Breast epithelium (tissue), 3 donors: Measurements from ENCODE around the gene RIPK3.

Experiments
- POLR2A ChIP-seq: fragments of 450-650 bp; IDR thresholded peaks from one replicate; pipeline ENCODE4 v1.6.1; 2016; ENCODE audit warnings: antibody characterized with exemption, mild to moderate bottlenecking, moderate library complexity
- POLR2AphosphoS5 ChIP-seq, 3 donors: sonication (generic); formaldehyde crosslinking; IDR thresholded peaks; one replicate each; pipeline ENCODE4 v1.6.1; 2017; ENCODE audit warnings: antibody characterized with exemption in 3 of 3
- TF ChIP-seq, protein P1 (sequence below), 3 donors: fragments of 450-650 bp; IDR thresholded peaks; one replicate each; pipeline ENCODE4 v1.5.1; 2016 to 2017; ENCODE audit warnings: antibody characterized with exemption in 3 of 3, mild to moderate bottlenecking in 3 of 3, moderate library complexity in 3 of 3

DNA sequence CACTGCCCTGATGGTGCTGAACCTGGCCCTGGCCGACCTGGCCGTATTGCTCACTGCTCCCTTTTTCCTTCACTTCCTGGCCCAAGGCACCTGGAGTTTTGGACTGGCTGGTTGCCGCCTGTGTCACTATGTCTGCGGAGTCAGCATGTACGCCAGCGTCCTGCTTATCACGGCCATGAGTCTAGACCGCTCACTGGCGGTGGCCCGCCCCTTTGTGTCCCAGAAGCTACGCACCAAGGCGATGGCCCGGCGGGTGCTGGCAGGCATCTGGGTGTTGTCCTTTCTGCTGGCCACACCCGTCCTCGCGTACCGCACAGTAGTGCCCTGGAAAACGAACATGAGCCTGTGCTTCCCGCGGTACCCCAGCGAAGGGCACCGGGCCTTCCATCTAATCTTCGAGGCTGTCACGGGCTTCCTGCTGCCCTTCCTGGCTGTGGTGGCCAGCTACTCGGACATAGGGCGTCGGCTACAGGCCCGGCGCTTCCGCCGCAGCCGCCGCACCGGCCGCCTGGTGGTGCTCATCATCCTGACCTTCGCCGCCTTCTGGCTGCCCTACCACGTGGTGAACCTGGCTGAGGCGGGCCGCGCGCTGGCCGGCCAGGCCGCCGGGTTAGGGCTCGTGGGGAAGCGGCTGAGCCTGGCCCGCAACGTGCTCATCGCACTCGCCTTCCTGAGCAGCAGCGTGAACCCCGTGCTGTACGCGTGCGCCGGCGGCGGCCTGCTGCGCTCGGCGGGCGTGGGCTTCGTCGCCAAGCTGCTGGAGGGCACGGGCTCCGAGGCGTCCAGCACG lies 23.8 kb downstream of the RIPK3 start:
- TF ChIP-seq, protein P1, sequence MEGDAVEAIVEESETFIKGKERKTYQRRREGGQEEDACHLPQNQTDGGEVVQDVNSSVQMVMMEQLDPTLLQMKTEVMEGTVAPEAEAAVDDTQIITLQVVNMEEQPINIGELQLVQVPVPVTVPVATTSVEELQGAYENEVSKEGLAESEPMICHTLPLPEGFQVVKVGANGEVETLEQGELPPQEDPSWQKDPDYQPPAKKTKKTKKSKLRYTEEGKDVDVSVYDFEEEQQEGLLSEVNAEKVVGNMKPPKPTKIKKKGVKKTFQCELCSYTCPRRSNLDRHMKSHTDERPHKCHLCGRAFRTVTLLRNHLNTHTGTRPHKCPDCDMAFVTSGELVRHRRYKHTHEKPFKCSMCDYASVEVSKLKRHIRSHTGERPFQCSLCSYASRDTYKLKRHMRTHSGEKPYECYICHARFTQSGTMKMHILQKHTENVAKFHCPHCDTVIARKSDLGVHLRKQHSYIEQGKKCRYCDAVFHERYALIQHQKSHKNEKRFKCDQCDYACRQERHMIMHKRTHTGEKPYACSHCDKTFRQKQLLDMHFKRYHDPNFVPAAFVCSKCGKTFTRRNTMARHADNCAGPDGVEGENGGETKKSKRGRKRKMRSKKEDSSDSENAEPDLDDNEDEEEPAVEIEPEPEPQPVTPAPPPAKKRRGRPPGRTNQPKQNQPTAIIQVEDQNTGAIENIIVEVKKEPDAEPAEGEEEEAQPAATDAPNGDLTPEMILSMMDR (IDR thresholded peaks at IDR 0.05), result no peak
- no peak for TF ChIP-seq POLR2A
- no peak for TF ChIP-seq POLR2AphosphoS5 (IDR thresholded peaks at IDR 0.05)
